ENCODE results near the gene MORN4. TPM values are rescaled to one million over a fixed set of nuclear protein-coding genes. Genes with fewer than 3 reads are reported as not detected.
A peak's percentile ranks its signal among the peaks of the same experiment; 100 is the strongest.

MORN4 gene
- total and polyA plus RNA-seq, 2 of the 13 experiments (the other 11 are each of a cell fraction or from before 2014, with no cell fraction given): 3.4 to 9.1 TPM

DNA sequence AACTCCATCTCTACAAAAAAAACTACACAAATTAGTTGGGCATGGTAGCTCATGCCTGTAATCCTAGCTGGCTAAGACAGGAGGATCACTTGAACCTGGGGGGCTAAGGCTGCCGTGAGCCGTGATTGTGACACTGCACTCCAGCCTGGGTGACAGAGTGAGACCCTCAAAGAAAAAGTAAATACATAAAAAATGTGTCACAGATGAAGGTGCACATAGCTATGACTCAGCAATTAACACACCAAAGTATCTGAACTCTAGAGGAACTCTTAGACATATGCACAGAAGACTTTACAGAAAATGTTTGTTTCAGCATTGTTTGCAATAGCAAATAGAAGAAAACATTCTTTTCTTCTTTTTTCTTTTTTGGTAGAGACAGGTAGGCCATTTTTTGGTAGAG lies 35.5 kb downstream of the MORN4 start:
- intact Hi-C loops (cut with micrococcal nuclease; ENCODE audit: unreplicated experiment): no loop called here

More for the DNA sequence above, 35.5 kb downstream of the MORN4 start:
- no peak for ATAC-seq
- Histone ChIP-seq H3K79me2 (ENCODE audit: insufficient read depth, low read length) (no peaks in the 10 kb centered on the region), H3K36me3 (replicated peaks in 1 of 2; ENCODE audit: control insufficient read depth in 1 of 2, insufficient read depth in 2 of 2, low read length in 2 of 2) (no peaks in the 10 kb centered on the region), H3K9ac (ENCODE audit: insufficient read depth, low read depth, low read length) (no peak overlapping the region), H3K4me2 (ENCODE audit: low read depth, low read length) (0 out of 2 replicates have a peak overlapping the region, but pooled peaks have one; percentile 14), H4K20me1 (ENCODE audit: insufficient read depth, low read length) (no peaks in the 10 kb centered on the region), H3K4me1 (ENCODE audit: insufficient read depth, low read length) (peaks cover 43% of the 10 kb centered on the region), H3K27ac (ENCODE audit: extremely low read length, insufficient read depth, low read length) (peak overlapping the region; percentile 38), H3K9me3 (ENCODE audit: low read length) (no peaks in the 10 kb centered on the region), H3K4me3 (replicated peaks in 1 of 3; ENCODE audit: insufficient read depth in 1 of 3, low read depth in 2 of 3, low read length in 3 of 3) (no peak overlapping the region), H3K27me3 (ENCODE audit: control insufficient read depth in 1 of 2, insufficient read depth in 2 of 2, low read length in 2 of 2) (no peaks in the 10 kb centered on the region; a peak in 1 of 5 replicates), H2AFZ (ENCODE audit: low read length) (no peak overlapping the region)
- in situ Hi-C loops (cut with HindIII; ENCODE audit: extremely low pct_ligation_motif_present, low pct_unique_long_range_greater_than_20kb): no loop called here
- peak; percentile 48 for DNase-seq (ENCODE audit: low spot score)
- ChIA-PET CTCF (ENCODE audit: low intra/inter-chr PET ratio, low total read pairs) (no interaction called here), POLR2A (interaction anchor here (3.5 kb wide), 1 partner anchor 13 kb away, joined by 23 read pairs; the partner anchor contains the start of gene HOGA1)
- TF ChIP-seq GATAD2A (CRISPR knock-in tag; IDR thresholded peaks at IDR 0.05) (0 out of 2 replicates have a peak, but pooled peaks have one; percentile 28), MAFG (CRISPR knock-in tag; IDR thresholded peaks at IDR 0.05) (peak; percentile 77; the same call in 1 of the 2 replicates), HNF4A (CRISPR knock-in tag; IDR thresholded peaks at IDR 0.05) (0 out of 2 replicates have a peak, but pooled peaks have one; percentile 23), EP300 (IDR thresholded peaks at IDR 0.05; ENCODE audit: low read depth in 2 of 2, low read length in 2 of 2) (0 out of 4 replicates have a peak, but pooled peaks of 1 of the 2 experiments have one; percentile 7), EP300 (CRISPR knock-in tag; IDR thresholded peaks at IDR 0.05; ENCODE audit: borderline replicate concordance) (no peak), NFE2 (CRISPR knock-in tag; IDR thresholded peaks at IDR 0.05) (peak; percentile 69; the same call in 1 of the 2 replicates), TEAD3 (CRISPR knock-in tag; optimal IDR thresholded peaks at IDR 0.05; ENCODE audit: borderline replicate concordance) (peak; percentile 25), MAFK (conservative IDR thresholded peaks at IDR 0.05 in 1 of 2, IDR thresholded peaks at IDR 0.05 in 1 of 2; ENCODE audit: low read length in 2 of 2) (peak; percentile 92 to 97), CREM (IDR thresholded peaks at IDR 0.05) (peak; percentile 26; the same call in 1 of the 2 replicates), CREM (CRISPR knock-in tag; IDR thresholded peaks at IDR 0.05) (no peak), ELF1 (CRISPR knock-in tag; IDR thresholded peaks at IDR 0.05) (no peak), SOX5 (CRISPR knock-in tag; IDR thresholded peaks at IDR 0.05; ENCODE audit: borderline replicate concordance) (no peak), FOSL2 (CRISPR knock-in tag; IDR thresholded peaks at IDR 0.05) (peak; percentile 62), MAFF (IDR thresholded peaks at IDR 0.05; ENCODE audit: low read depth, low read length) (peak; percentile 89), ZBTB7B (CRISPR knock-in tag; IDR thresholded peaks at IDR 0.05) (peak; percentile 85), KLF15 (CRISPR knock-in tag; IDR thresholded peaks at IDR 0.05; ENCODE audit: borderline replicate concordance) (no peak), ZNF83 (CRISPR knock-in tag; IDR thresholded peaks at IDR 0.05; ENCODE audit: borderline replicate concordance) (no peak), SAP130 (CRISPR knock-in tag; IDR thresholded peaks at IDR 0.05; ENCODE audit: low read depth) (peak; percentile 31; the same call in 1 of the 2 replicates), RARA (CRISPR knock-in tag; IDR thresholded peaks at IDR 0.05) (peak; percentile 44; the same call in 1 of the 2 replicates), CREB1 (IDR thresholded peaks at IDR 0.05) (peak; percentile 50; the same call in 1 of the 2 replicates), CREB1 (CRISPR knock-in tag; IDR thresholded peaks at IDR 0.05) (no peak), NFE2L2 (IDR thresholded peaks at IDR 0.05; ENCODE audit: low read length) (peak; percentile 99)
- 15% methylated on average over 2 of the region's 2 CpGs for WGBS (ENCODE audit: low lambda C conversion rate)
- FAIRE-seq: no peak
- BruUV-seq (replicated peaks): no TSS peak

Measured in HepG2 (cell line).